ENCODE measurements around the gene ANKS3.

ANKS3 gene

DNA sequence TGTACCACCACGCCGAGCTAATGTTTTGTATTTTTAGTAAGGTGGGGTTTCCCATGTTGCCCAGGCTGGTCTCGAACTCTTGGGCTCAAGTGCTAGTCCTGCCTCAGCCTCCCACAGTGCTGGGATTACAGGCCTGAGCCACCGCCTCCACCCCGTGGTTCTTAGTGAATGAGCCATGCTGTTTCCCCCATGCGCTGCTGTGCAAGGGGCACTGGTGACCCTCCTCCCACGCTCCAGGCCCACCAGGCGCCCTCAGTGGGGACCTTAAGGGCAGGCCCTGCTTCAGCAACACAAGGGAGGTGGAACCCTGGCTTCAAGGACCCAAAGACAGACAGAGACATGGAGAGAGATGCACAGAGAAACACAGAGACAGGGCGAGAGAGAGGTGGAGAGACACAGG lies 56.1 kb downstream of the ANKS3 start:
- peak overlapping the region; percentile 95 for H3K27ac ChIP-seq
- H3K4me3 ChIP-seq (ENCODE audit: low read depth in 1 of 2, low read length in 1 of 2), result no peak overlapping the region
- no peaks in the 10 kb centered on the region for H3K9me3 ChIP-seq
- H3K36me3 ChIP-seq, result peaks cover 85% of the 10 kb centered on the region
- H3K27me3 ChIP-seq, result no peaks in the 10 kb centered on the region
- peaks cover 29 to 32% of the 10 kb centered on the region in 2 experiments for H3K4me1 ChIP-seq (ENCODE audit: control insufficient read depth in 1 of 2, insufficient read depth in 1 of 2, low read depth in 1 of 2, low read length in 1 of 2)
- TF ChIP-seq, protein P1, sequence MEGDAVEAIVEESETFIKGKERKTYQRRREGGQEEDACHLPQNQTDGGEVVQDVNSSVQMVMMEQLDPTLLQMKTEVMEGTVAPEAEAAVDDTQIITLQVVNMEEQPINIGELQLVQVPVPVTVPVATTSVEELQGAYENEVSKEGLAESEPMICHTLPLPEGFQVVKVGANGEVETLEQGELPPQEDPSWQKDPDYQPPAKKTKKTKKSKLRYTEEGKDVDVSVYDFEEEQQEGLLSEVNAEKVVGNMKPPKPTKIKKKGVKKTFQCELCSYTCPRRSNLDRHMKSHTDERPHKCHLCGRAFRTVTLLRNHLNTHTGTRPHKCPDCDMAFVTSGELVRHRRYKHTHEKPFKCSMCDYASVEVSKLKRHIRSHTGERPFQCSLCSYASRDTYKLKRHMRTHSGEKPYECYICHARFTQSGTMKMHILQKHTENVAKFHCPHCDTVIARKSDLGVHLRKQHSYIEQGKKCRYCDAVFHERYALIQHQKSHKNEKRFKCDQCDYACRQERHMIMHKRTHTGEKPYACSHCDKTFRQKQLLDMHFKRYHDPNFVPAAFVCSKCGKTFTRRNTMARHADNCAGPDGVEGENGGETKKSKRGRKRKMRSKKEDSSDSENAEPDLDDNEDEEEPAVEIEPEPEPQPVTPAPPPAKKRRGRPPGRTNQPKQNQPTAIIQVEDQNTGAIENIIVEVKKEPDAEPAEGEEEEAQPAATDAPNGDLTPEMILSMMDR (IDR thresholded peaks at IDR 0.05), result no peak

DNA sequence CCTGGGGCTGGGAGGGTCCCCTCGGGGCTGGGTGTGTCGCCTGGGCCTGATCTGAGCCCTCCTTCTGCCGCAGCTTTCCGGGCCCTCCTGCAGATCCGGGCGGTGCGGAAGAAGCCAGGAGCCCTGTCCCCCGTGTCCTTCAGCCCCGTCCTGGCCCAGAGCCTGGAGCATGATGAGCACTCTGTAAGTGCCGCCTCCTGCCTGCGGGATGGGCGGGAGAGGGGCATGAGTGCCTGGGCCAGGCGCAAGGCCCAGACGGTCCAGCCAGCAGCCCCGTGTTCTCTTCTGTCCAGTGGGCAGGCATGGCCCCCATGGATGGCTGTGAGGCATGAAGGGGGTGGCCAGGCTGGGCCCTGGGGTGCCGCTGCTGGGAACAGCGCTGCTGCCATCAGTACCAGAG lies 56.7 kb downstream of the ANKS3 start:
- H3K4me1 ChIP-seq (ENCODE audit: control insufficient read depth in 1 of 2, insufficient read depth in 1 of 2, low read depth in 1 of 2, low read length in 1 of 2), result peaks cover 29 to 32% of the 10 kb centered on the region in 2 experiments
- no peak overlapping the region for H3K4me3 ChIP-seq (ENCODE audit: low read depth in 1 of 2, low read length in 1 of 2)
- TF ChIP-seq, protein P1 (IDR thresholded peaks at IDR 0.05), result no peak
- H3K36me3 ChIP-seq, result peaks cover 85% of the 10 kb centered on the region
- H3K27ac ChIP-seq, result no peak overlapping the region
- no peaks in the 10 kb centered on the region for H3K27me3 ChIP-seq
- no peaks in the 10 kb centered on the region for H3K9me3 ChIP-seq

- peaks cover 29 to 32% of the 10 kb centered on the region in 2 experiments for H3K4me1 ChIP-seq (ENCODE audit: control insufficient read depth in 1 of 2, insufficient read depth in 1 of 2, low read depth in 1 of 2, low read length in 1 of 2)
- peak overlapping the region; percentile 16 for H3K27ac ChIP-seq
- no peaks in the 10 kb centered on the region for H3K9me3 ChIP-seq
- H3K27me3 ChIP-seq, result no peaks in the 10 kb centered on the region
- peaks cover 85% of the 10 kb centered on the region for H3K36me3 ChIP-seq
- TF ChIP-seq, protein P1 (IDR thresholded peaks at IDR 0.05), result no peak
- H3K4me3 ChIP-seq (ENCODE audit: low read depth in 1 of 2, low read length in 1 of 2), result no peak overlapping the region
Observed at GRCh38 chr16:4676831-4677230, 57.2 kb downstream of the ANKS3 start.

GRCh38 chr16:4675864-4676786 lies 57.9 kb downstream of the ANKS3 start:
- TF ChIP-seq, protein P1 (IDR thresholded peaks at IDR 0.05), result no peak
- H3K36me3 ChIP-seq, result peaks cover 85% of the 10 kb centered on the region
- H3K27me3 ChIP-seq, result no peaks in the 10 kb centered on the region

DNA sequence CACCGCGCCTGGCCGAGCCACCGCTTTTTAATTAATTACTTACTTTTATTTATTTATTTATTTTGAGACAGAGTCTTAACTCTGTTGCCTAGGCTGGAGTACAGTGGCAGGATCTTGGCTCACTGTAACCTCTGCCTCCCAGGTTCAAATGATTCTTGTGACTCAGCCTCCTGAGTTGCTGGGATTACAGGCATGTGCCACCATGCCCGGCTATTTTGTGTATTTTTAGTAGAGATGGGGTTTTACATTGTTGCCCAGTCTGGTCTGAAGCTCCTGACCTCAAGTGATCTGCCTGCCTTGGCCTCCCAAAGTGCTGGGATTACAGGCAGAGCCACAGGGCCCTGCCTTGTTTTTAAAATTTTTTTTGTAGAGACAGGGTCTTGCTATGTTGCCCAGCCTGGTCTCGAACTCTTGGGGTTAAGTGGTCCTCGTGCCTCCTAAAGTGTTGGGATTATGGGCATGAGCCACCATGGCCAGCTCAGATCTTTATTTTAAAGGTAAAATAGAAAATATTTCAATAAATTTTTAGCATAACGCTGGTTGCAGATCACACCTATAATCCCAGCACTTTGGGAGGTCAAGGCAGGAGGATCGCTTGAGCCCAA lies 59.0 kb downstream of the ANKS3 start:
- H3K4me1 ChIP-seq (ENCODE audit: control insufficient read depth in 1 of 2, insufficient read depth in 1 of 2, low read depth in 1 of 2, low read length in 1 of 2), result peaks cover 17% of the 10 kb centered on the region in 2 experiments

More at GRCh38 chr16:4675864-4676786, 57.9 kb downstream of the ANKS3 start:
- Histone ChIP-seq H3K9me3 (no peaks in the 10 kb centered on the region), H3K27ac (peak overlapping the region; percentile 16), H3K4me3 (ENCODE audit: low read depth in 1 of 2, low read length in 1 of 2) (no peak overlapping the region), H3K4me1 (ENCODE audit: control insufficient read depth in 1 of 2, insufficient read depth in 1 of 2, low read depth in 1 of 2, low read length in 1 of 2) (peaks cover 28% of the 10 kb centered on the region in 2 experiments)

More for the DNA sequence above, 59.0 kb downstream of the ANKS3 start:
- no peaks in the 10 kb centered on the region for H3K27me3 ChIP-seq
- H3K27ac ChIP-seq, result no peak overlapping the region
- no peaks in the 10 kb centered on the region for H3K9me3 ChIP-seq
- H3K36me3 ChIP-seq, result peaks cover 90% of the 10 kb centered on the region
- no peak overlapping the region for H3K4me3 ChIP-seq (ENCODE audit: low read depth in 1 of 2, low read length in 1 of 2)
- TF ChIP-seq, protein P1 (IDR thresholded peaks at IDR 0.05), result no peak
